Neural crest cell (in vitro differentiated cells): ENCODE measurements around the gene RBMS3. TPM values are rescaled to one million over a fixed set of nuclear protein-coding genes. Genes with fewer than 3 reads are reported as not detected.

Experiments
- DNase-seq: peaks from one replicate; pipeline ENCODE4 v3.0.0; 2021; ENCODE audit warnings: low read depth, mixed read lengths, low spot score
- H3K27ac Mint-ChIP-seq: one replicate; pipeline ENCODE4 v1.8.0; 2021; ENCODE audit warnings: mild to moderate bottlenecking, mixed read lengths; ENCODE audit not compliant: unreplicated experiment
- H3K27me3 Mint-ChIP-seq: 2 replicates; pipeline ENCODE4 v1.8.0; 2021; ENCODE audit warnings: low read depth, mild to moderate bottlenecking, mixed read lengths
- H3K36me3 Mint-ChIP-seq: 2 replicates; pipeline ENCODE4 v1.8.0; 2021; ENCODE audit warnings: low read depth, mild to moderate bottlenecking, mixed read lengths
- H3K4me1 Mint-ChIP-seq: 2 replicates; pipeline ENCODE4 v1.8.0; 2021; ENCODE audit warnings: mixed read lengths
- H3K4me3 Mint-ChIP-seq: one replicate; pipeline ENCODE4 v1.8.0; 2021; ENCODE audit warnings: mild to moderate bottlenecking, mixed read lengths
- H3K9me3 Mint-ChIP-seq: 2 replicates; pipeline ENCODE4 v1.8.0; 2021; ENCODE audit warnings: mixed read lengths
- CTCF ChIP-seq: fragments of 200-600 bp; sonication (generic); conservative IDR thresholded peaks from 2 replicates; pipeline ENCODE4 v1.5.0; 2021; ENCODE audit warnings: antibody characterized with exemption, mild to moderate bottlenecking
- total RNA-seq: library from RNA; stranded (reverse); gene quantifications from 2 replicates; pipeline ENCODE4 v1.2.1, GENCODE V29; 2021

The RBMS3 gene
- total RNA-seq, 1 donor from 2014 or later: 35.4 TPM

- TF ChIP-seq CTCF: no peak
- Mint-ChIP-seq H3K36me3 (no peaks in the 10 kb centered on the region), H3K9me3 (peaks cover 2% of the 10 kb centered on the region), H3K27me3 (no peaks in the 10 kb centered on the region), H3K4me3 (no peak overlapping the region), H3K4me1 (no peaks in the 10 kb centered on the region), H3K27ac (no peak overlapping the region)
- no peak for DNase-seq
These were observed 300.4 kb downstream of the RBMS3 start for GRCh38 chr3:29581311-29581710.

- Mint-ChIP-seq H3K4me3 (no peak overlapping the region), H3K9me3 (peaks cover 2% of the 10 kb centered on the region), H3K27ac (no peak overlapping the region), H3K4me1 (peaks cover 3% of the 10 kb centered on the region), H3K27me3 (no peaks in the 10 kb centered on the region), H3K36me3 (no peaks in the 10 kb centered on the region)
- DNase-seq: no peak
- no peak for TF ChIP-seq CTCF
These were observed 301.4 kb downstream of the RBMS3 start for GRCh38 chr3:29582273-29582672.

GRCh38 chr3:29583861-29584260 lies 303.0 kb downstream of the RBMS3 start:
- H3K36me3 Mint-ChIP-seq: peaks cover 2% of the 10 kb centered on the region
- no peaks in the 10 kb centered on the region for H3K27me3 Mint-ChIP-seq
- H3K4me1 Mint-ChIP-seq: peaks cover 3% of the 10 kb centered on the region
- H3K27ac Mint-ChIP-seq: no peak overlapping the region
- DNase-seq: no peak
- H3K9me3 Mint-ChIP-seq: peaks cover 4% of the 10 kb centered on the region
- H3K4me3 Mint-ChIP-seq: no peak overlapping the region
- no peak for TF ChIP-seq CTCF

GRCh38 chr3:29585368-29585767 lies 304.5 kb downstream of the RBMS3 start:
- no peak for DNase-seq
- Mint-ChIP-seq H3K27me3 (no peaks in the 10 kb centered on the region), H3K4me1 (peaks cover 3% of the 10 kb centered on the region), H3K27ac (no peak overlapping the region), H3K4me3 (no peak overlapping the region), H3K9me3 (peaks cover 2% of the 10 kb centered on the region), H3K36me3 (peaks cover 2% of the 10 kb centered on the region)
- TF ChIP-seq CTCF: no peak

GRCh38 chr3:29587340-29587739 lies 306.5 kb downstream of the RBMS3 start:
- no peak for TF ChIP-seq CTCF
- H3K9me3 Mint-ChIP-seq: peaks cover 2% of the 10 kb centered on the region
- no peak overlapping the region for H3K4me3 Mint-ChIP-seq
- peaks cover 6% of the 10 kb centered on the region for H3K36me3 Mint-ChIP-seq
- no peak overlapping the region for H3K27ac Mint-ChIP-seq
- peaks cover 3% of the 10 kb centered on the region for H3K4me1 Mint-ChIP-seq
- H3K27me3 Mint-ChIP-seq: no peaks in the 10 kb centered on the region
- no peak for DNase-seq

- peaks cover 6% of the 10 kb centered on the region for H3K36me3 Mint-ChIP-seq
- H3K4me3 Mint-ChIP-seq: no peak overlapping the region
- no peak for TF ChIP-seq CTCF
- peaks cover 4% of the 10 kb centered on the region for H3K9me3 Mint-ChIP-seq
- peaks cover 3% of the 10 kb centered on the region for H3K4me1 Mint-ChIP-seq
- no peaks in the 10 kb centered on the region for H3K27me3 Mint-ChIP-seq
- H3K27ac Mint-ChIP-seq: no peak overlapping the region
- DNase-seq: no peak
These were observed 309.1 kb downstream of the RBMS3 start for GRCh38 chr3:29590012-29590411.
